K562 (cell line): ENCODE data around the gene ACSL5. TPM values are rescaled to one million over a fixed set of nuclear protein-coding genes. Genes with fewer than 3 reads are reported as not detected.

Experiments used
- ATAC-seq: fragments of 200-7000 bp; cut with Tn5 transposase; 3 replicates; pipeline ENCODE4 v1.9.1; 2020; ENCODE audit warnings: moderate library complexity
- BruUV-seq: library from RNA; stranded (reverse); fragments of 400-500 nt; replicated peaks from 2 replicates; lab custom pipeline; 2021; lab: Mats Ljungman, UMichigan
- CTCF ChIA-PET: fragments of 300-600 bp; formaldehyde crosslinking; extraction: SDS; loops from one replicate; lab custom pipeline; 2021; ENCODE audit warnings: low intra/inter-chr PET ratio; lab: Yijun Ruan, JAX
- POLR2A ChIA-PET: fragments of 300-600, 350-650 bp; sonication (Branson Sonifier 250); formaldehyde crosslinking; extraction: SDS; loops from one replicate; lab custom pipeline; 2021; ENCODE audit warnings: antibody characterized with exemption, inconsistent platforms; lab: Yijun Ruan, JAX
- DNase-seq, 4 experiments: peaks; one replicate each; pipeline versions ENCODE4 v3.0.0 to v3.0.0-alpha.2; 2011 to 2018; ENCODE audit warnings: low spot score in 3 of 4, mixed read lengths in 3 of 4; ENCODE audit errors: extremely low read depth in 1 of 4
- FAIRE-seq: peaks from 2 replicates; lab custom pipeline; 2011; peaks lifted over from hg19 to GRCh38; lab: Jason Lieb, UNC
- H2AFZ ChIP-seq: 2 replicates; pipeline ENCODE4 v1.6.0; 2011; ENCODE audit warnings: low read depth, low read length, control low read depth, inconsistent platforms
- H3K27ac ChIP-seq: fragments of 200-600 bp; 3 replicates; pipeline ENCODE4 v1.8.0; 2011; ENCODE audit warnings: low read depth, mild to moderate bottlenecking, control low read depth, inconsistent platforms, low read length, moderate library complexity, mixed read lengths; ENCODE audit errors: extremely low read depth
- H3K27me3 ChIP-seq, 2 experiments: fragments of 300-600 bp in 1 of 2; 2 replicates in 1 of 2; 3 replicates in 1 of 2; pipeline versions ENCODE4 v1.6.0 to v1.8.0; 2011; ENCODE audit warnings: inconsistent platforms in 2 of 2, low read length in 2 of 2, mild to moderate bottlenecking in 1 of 2, mixed read lengths in 1 of 2, moderate library complexity in 1 of 2; ENCODE audit not compliant: control insufficient read depth in 2 of 2, insufficient read depth in 2 of 2
- H3K36me3 ChIP-seq: fragments of 300-600 bp; 3 replicates; pipeline ENCODE4 v1.8.0; 2011; ENCODE audit warnings: mild to moderate bottlenecking, low read length, inconsistent platforms; ENCODE audit not compliant: control insufficient read depth, insufficient read depth
- H3K4me1 ChIP-seq, 2 experiments: fragments of 200-600 bp in 1 of 2; replicated peaks in 1 of 2; 2 replicates in 1 of 2; 3 replicates in 1 of 2; pipeline versions ENCODE4 v1.5.1 to v1.8.0; 2011; ENCODE audit warnings: inconsistent platforms in 2 of 2, low read length in 2 of 2, mild to moderate bottlenecking in 1 of 2, mixed read lengths in 1 of 2, moderate library complexity in 1 of 2; ENCODE audit not compliant: control insufficient read depth in 2 of 2, insufficient read depth in 2 of 2
- H3K4me2 ChIP-seq: 2 replicates; pipeline ENCODE4 v1.6.1; 2011; ENCODE audit warnings: low read length, control low read depth, inconsistent platforms, mixed read lengths; ENCODE audit not compliant: insufficient read depth
- H3K4me3 ChIP-seq: fragments of 200-600 bp; sonication (generic), shearing (Covaris generic); 2 replicates; pipeline ENCODE4 v1.5.1; 2016; ENCODE audit warnings: control low read depth, inconsistent platforms
- H3K79me2 ChIP-seq: fragments of 200-600 bp; 3 replicates; pipeline ENCODE4 v1.8.0; 2011; ENCODE audit warnings: low read length, inconsistent platforms; ENCODE audit not compliant: control insufficient read depth, insufficient read depth
- H3K9ac ChIP-seq, 2 experiments: 2 replicates each; pipeline versions ENCODE4 v1.6.0 to v1.6.1; 2011; ENCODE audit warnings: low read depth in 2 of 2, low read length in 2 of 2, control low read depth in 1 of 2, inconsistent platforms in 1 of 2, mild to moderate bottlenecking in 1 of 2, mixed read lengths in 1 of 2; ENCODE audit not compliant: insufficient read depth in 1 of 2
- H3K9me1 ChIP-seq: one replicate; pipeline ENCODE4 v1.6.0; 2011; ENCODE audit warnings: inconsistent platforms, mild to moderate bottlenecking, low read length, moderate library complexity; ENCODE audit not compliant: control insufficient read depth, insufficient read depth
- H3K9me3 ChIP-seq: replicated peaks from 2 replicates; pipeline ENCODE4 v1.5.1; 2011; ENCODE audit warnings: low read depth, low read length, inconsistent platforms; ENCODE audit not compliant: control insufficient read depth, insufficient read depth
- H4K20me1 ChIP-seq: replicated peaks from 2 replicates; pipeline ENCODE4 v1.6.1; 2011; ENCODE audit warnings: low read length, inconsistent platforms, mixed read lengths; ENCODE audit not compliant: control insufficient read depth, insufficient read depth
- FOXJ3 ChIP-seq: sonication (generic); formaldehyde crosslinking; IDR thresholded peaks from 2 replicates; pipeline ENCODE4 v1.4.0; 2020; ENCODE audit warnings: mild to moderate bottlenecking, missing genetic modification reagents
- PRPF4 ChIP-seq: fragments of 200-400 bp; formaldehyde crosslinking; IDR thresholded peaks from one replicate; pipeline ENCODE4 v1.6.1; 2017; ENCODE audit warnings: low read length, low read depth, mild to moderate bottlenecking; ENCODE audit not compliant: insufficient read depth, poor library complexity, severe bottlenecking
- STAT5A ChIP-seq: IDR thresholded peaks from 2 replicates; pipeline ENCODE4 v1.6.1; 2012; ENCODE audit warnings: low read length, inconsistent platforms, borderline replicate concordance
- ZNF311 ChIP-seq: fragments of 250-450 bp; sonication (Bioruptor Pico); IDR thresholded peaks from 2 replicates; pipeline ENCODE4 v1.4.0; 2020; ENCODE audit warnings: mild to moderate bottlenecking, moderate library complexity
- ZNF57 ChIP-seq: fragments of 450-650 bp; formaldehyde crosslinking; IDR thresholded peaks from 2 replicates; pipeline ENCODE4 v1.4.0; 2020; ENCODE audit warnings: mild to moderate bottlenecking, moderate library complexity
- WGBS: fragments of 100-300 bp; shearing (Covaris generic); methylation state at CpG from one replicate; pipeline ENCODE4 v1.1.6; 2016; ENCODE audit warnings: low coverage, mixed read lengths; ENCODE audit not compliant: insufficient coverage; ENCODE audit errors: missing lambda C conversion rate; 5-methylcytosine and 5-hydroxymethylcytosine counted together
- in situ Hi-C: fragments of 300-500 bp; cut with MboI; formaldehyde crosslinking; loops from 4 replicates; pipeline ENCODE4 v1.15.0; 2018; ENCODE audit warnings: inconsistent platforms, mixed read lengths
- intact Hi-C: fragments of 100-400 bp; cut with micrococcal nuclease; formaldehyde crosslinking; loops from 2 replicates; pipeline ENCODE4 v1.14.2; 2022
- polyA plus RNA-seq, 8 experiments: library from polyadenylated mRNA; depleted of rRNA in 4 of 8; stranded (reverse) in 5 of 8; unstranded in 3 of 8; fragments of >200 nt; fragmentation: Nextera tagmentation in 2 of 8; fragmentation: Illumina TruSeq in 1 of 8; extraction: Ambion mirVana in 2 of 8; extraction: Trizol in 1 of 8; gene quantifications; 2 replicates each; pipeline versions ENCODE4 v1.2.1 to v1.2.3, GENCODE V29; 2011 to 2014; ENCODE audit warnings: inconsistent platforms in 1 of 8, missing spikeins in 1 of 8
- total RNA-seq, 7 experiments: library from RNA; depleted of rRNA in 6 of 7; stranded (reverse); fragments of >200 nt in 6 of 7; fragmentation: Illumina TruSeq in 2 of 7; extraction: Trizol in 2 of 7; gene quantifications; 2 replicates each; pipeline versions ENCODE4 v1.2.1 to v1.2.3, GENCODE V29; 2011 to 2021; ENCODE audit warnings: low replicate concordance in 1 of 7
- TF ChIP-seq, protein P1 (sequence below): fragments of 250-450 bp; sonication (Bioruptor Pico); IDR thresholded peaks from 2 replicates; pipeline ENCODE4 v1.8.0; 2022; ENCODE audit warnings: moderate library complexity, mild to moderate bottlenecking, inconsistent platforms
- TF ChIP-seq, protein P2 (sequence below): sonication (generic); formaldehyde crosslinking; IDR thresholded peaks from 2 replicates; pipeline ENCODE4 v1.8.0; 2022; ENCODE audit warnings: mild to moderate bottlenecking, missing genetic modification reagents
- TF ChIP-seq, protein P3 (sequence below): fragments of 450-650 bp; IDR thresholded peaks from 2 replicates; pipeline ENCODE4 v1.6.1; 2017; ENCODE audit warnings: antibody characterized with exemption, mild to moderate bottlenecking

The ACSL5 gene
- total and polyA plus RNA-seq, 9 of the 15 experiments (the other 6 are each of a cell fraction or from before 2014, with no cell fraction given), result 0.19 to 1.4 (median 0.55) TPM

DNA sequence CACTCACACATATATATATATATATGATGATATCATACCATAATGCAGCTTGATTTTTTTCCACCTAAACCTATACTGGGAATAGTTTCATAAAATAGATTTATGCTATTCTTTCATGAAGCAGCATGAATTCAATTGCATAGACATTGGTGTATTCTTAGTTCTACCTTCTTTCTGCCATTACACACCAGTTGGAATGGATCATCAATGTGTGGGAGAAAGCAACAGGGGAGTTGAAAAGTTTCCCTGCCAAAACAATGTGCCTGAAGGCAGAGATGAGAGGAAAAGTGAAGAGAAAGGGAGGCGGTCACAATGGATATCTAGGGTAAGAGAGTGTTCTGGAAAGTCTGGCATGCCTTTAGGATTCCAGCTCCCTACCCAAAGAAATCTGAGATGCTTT lies 25.2 kb upstream of the ACSL5 start:
- Histone ChIP-seq H3K27ac (no peak overlapping the region), H4K20me1 (no peaks in the 10 kb centered on the region), H3K9ac (no peak overlapping the region), H3K4me2 (no peak overlapping the region), H3K27me3 (peaks cover 0 to 22% of the 10 kb centered on the region in 2 experiments; a peak in 2 of 5 replicates), H3K79me2 (no peaks in the 10 kb centered on the region), H2AFZ (no peak overlapping the region), H3K9me3 (no peaks in the 10 kb centered on the region), H3K9me1 (no peaks in the 10 kb centered on the region), H3K4me1 (0 out of 5 replicates have a peak, but pooled peaks cover 0 to 6% of the 10 kb centered on the region in 2 experiments), H3K36me3 (no peaks in the 10 kb centered on the region), H3K4me3 (no peak overlapping the region)
- ChIA-PET CTCF (no interaction called here), POLR2A (no interaction called here)
- TF ChIP-seq PRPF4, result no peak
- TF ChIP-seq STAT5A, result no peak
- TF ChIP-seq, protein P1, sequence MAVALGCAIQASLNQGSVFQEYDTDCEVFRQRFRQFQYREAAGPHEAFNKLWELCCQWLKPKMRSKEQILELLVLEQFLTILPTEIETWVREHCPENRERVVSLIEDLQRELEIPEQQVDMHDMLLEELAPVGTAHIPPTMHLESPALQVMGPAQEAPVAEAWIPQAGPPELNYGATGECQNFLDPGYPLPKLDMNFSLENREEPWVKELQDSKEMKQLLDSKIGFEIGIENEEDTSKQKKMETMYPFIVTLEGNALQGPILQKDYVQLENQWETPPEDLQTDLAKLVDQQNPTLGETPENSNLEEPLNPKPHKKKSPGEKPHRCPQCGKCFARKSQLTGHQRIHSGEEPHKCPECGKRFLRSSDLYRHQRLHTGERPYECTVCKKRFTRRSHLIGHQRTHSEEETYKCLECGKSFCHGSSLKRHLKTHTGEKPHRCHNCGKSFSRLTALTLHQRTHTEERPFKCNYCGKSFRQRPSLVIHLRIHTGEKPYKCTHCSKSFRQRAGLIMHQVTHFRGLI (CRISPR knock-in tag), result no peak
- no peak for TF ChIP-seq ZNF57 (CRISPR knock-in tag)
- TF ChIP-seq, protein P2, sequence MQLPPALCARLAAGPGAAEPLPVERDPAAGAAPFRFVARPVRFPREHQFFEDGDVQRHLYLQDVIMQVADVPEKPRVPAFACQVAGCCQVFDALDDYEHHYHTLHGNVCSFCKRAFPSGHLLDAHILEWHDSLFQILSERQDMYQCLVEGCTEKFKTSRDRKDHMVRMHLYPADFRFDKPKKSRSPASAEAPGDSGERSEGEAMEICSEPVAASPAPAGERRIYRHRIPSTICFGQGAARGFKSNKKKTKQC, result no peak
- no peak for TF ChIP-seq FOXJ3 (CRISPR knock-in tag)
- no peak for TF ChIP-seq ZNF311 (CRISPR knock-in tag)
- TF ChIP-seq, protein P3, sequence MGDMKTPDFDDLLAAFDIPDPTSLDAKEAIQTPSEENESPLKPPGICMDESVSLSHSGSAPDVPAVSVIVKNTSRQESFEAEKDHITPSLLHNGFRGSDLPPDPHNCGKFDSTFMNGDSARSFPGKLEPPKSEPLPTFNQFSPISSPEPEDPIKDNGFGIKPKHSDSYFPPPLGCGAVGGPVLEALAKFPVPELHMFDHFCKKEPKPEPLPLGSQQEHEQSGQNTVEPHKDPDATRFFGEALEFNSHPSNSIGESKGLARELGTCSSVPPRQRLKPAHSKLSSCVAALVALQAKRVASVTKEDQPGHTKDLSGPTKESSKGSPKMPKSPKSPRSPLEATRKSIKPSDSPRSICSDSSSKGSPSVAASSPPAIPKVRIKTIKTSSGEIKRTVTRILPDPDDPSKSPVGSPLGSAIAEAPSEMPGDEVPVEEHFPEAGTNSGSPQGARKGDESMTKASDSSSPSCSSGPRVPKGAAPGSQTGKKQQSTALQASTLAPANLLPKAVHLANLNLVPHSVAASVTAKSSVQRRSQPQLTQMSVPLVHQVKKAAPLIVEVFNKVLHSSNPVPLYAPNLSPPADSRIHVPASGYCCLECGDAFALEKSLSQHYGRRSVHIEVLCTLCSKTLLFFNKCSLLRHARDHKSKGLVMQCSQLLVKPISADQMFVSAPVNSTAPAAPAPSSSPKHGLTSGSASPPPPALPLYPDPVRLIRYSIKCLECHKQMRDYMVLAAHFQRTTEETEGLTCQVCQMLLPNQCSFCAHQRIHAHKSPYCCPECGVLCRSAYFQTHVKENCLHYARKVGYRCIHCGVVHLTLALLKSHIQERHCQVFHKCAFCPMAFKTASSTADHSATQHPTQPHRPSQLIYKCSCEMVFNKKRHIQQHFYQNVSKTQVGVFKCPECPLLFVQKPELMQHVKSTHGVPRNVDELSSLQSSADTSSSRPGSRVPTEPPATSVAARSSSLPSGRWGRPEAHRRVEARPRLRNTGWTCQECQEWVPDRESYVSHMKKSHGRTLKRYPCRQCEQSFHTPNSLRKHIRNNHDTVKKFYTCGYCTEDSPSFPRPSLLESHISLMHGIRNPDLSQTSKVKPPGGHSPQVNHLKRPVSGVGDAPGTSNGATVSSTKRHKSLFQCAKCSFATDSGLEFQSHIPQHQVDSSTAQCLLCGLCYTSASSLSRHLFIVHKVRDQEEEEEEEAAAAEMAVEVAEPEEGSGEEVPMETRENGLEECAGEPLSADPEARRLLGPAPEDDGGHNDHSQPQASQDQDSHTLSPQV, result no peak
- FAIRE-seq, result no peak
- no TSS peak for BruUV-seq
- in situ Hi-C loops, result no loop called here
- intact Hi-C loops, result no loop called here
- ATAC-seq, result no peak
- DNase-seq, result no peak
- no CpG with 5 or more reads among the region's 1 CpG for WGBS
